ENCODE data around the gene ITIH3.

Gene ITIH3

GRCh38 chr3:52827866-52828376 is 33.3 kb downstream of the ITIH3 start:
- DNase-seq = no peak

- no peak for DNase-seq
These were observed 34.9 kb downstream of the ITIH3 start for GRCh38 chr3:52829482-52829881.

- DNase-seq = no peak
These were observed 35.4 kb downstream of the ITIH3 start for GRCh38 chr3:52829906-52830463.

GRCh38 chr3:52830535-52831258 is 36.1 kb downstream of the ITIH3 start, which contains the start of gene ITIH4:
Gene ITIH4 (minus strand): TSS chr3:52830672. CDS start chr3:52830642, 30 bp downstream.
- no peak for DNase-seq

GRCh38 chr3:52831500-52832301 is 37.1 kb downstream of the ITIH3 start:
- no peak for DNase-seq

GRCh38 chr3:52833202-52833601 is 38.6 kb downstream of the ITIH3 start:
- no peak for DNase-seq

GRCh38 chr3:52834871-52835501 is 40.4 kb downstream of the ITIH3 start, which contains the start of gene MUSTN1:
Gene MUSTN1 (minus strand): TSS chr3:52835019. CDS start chr3:52834948, 71 bp downstream.
- no peak for DNase-seq

- no peak for DNase-seq
These were observed 41.3 kb downstream of the ITIH3 start for GRCh38 chr3:52835766-52836470.

- DNase-seq = no peak
These were observed 41.9 kb downstream of the ITIH3 start for GRCh38 chr3:52836471-52836845.

- DNase-seq = no peak
These were observed 42.4 kb downstream of the ITIH3 start for GRCh38 chr3:52836986-52837385.

GRCh38 chr3:52838561-52839267 is 44.1 kb downstream of the ITIH3 start:
- peak; percentile 60 for DNase-seq

GRCh38 chr3:52839268-52839575 is 44.6 kb downstream of the ITIH3 start:
- no peak for DNase-seq

GRCh38 chr3:52839892-52840545 is 45.4 kb downstream of the ITIH3 start:
- no peak for DNase-seq

- no peak for DNase-seq
These were observed 46.8 kb downstream of the ITIH3 start for GRCh38 chr3:52841211-52841980.

GRCh38 chr3:52841981-52842340 is 47.4 kb downstream of the ITIH3 start:
- DNase-seq = no peak

GRCh38 chr3:52842424-52842823 is 47.8 kb downstream of the ITIH3 start:
- DNase-seq = no peak

- no peak for DNase-seq
These were observed 48.7 kb downstream of the ITIH3 start for GRCh38 chr3:52843108-52843865.

GRCh38 chr3:52843881-52844280 is 49.3 kb downstream of the ITIH3 start:
- DNase-seq = no peak

GRCh38 chr3:52844290-52844975 is 49.8 kb downstream of the ITIH3 start:
- DNase-seq = no peak

All from activated CD8-positive, alpha-beta memory T cell treated with anti-CD3 and anti-CD28 coated beads for 24 hours (primary cell).